ENCODE results near the gene NATD1.

Gene NATD1

GRCh38 chr17:21252796-21253645 lies at the start of gene NATD1:
Gene NATD1, minus strand, starts transcription at chr17:21253410. Its CDS starts 146 bp downstream, at chr17:21253264.
- peak; percentile 85 for DNase-seq (ENCODE audit: low read depth)

- no peak for DNase-seq (ENCODE audit: low read depth)
These were observed 48.7 kb upstream of the NATD1 start for GRCh38 chr17:21301593-21302550.

- no peak for DNase-seq (ENCODE audit: low read depth)
These were observed 47.7 kb upstream of the NATD1 start for GRCh38 chr17:21300601-21301571.

GRCh38 chr17:21299981-21300600 lies 46.9 kb upstream of the NATD1 start:
- DNase-seq (ENCODE audit: low read depth) = no peak

- DNase-seq (ENCODE audit: low read depth) = no peak
These were observed 45.8 kb upstream of the NATD1 start for GRCh38 chr17:21298983-21299519.

GRCh38 chr17:21298056-21298982 lies 45.1 kb upstream of the NATD1 start:
- no peak for DNase-seq (ENCODE audit: low read depth)

GRCh38 chr17:21297597-21297996 lies 44.4 kb upstream of the NATD1 start:
- DNase-seq (ENCODE audit: low read depth) = no peak

GRCh38 chr17:21297026-21297520 lies 43.9 kb upstream of the NATD1 start:
- no peak for DNase-seq (ENCODE audit: low read depth)

- DNase-seq (ENCODE audit: low read depth) = no peak
These were observed 43.2 kb upstream of the NATD1 start for GRCh38 chr17:21296097-21297025.

GRCh38 chr17:21295036-21295952 lies 42.1 kb upstream of the NATD1 start:
- DNase-seq (ENCODE audit: low read depth) = no peak

- DNase-seq (ENCODE audit: low read depth) = no peak
These were observed 41.3 kb upstream of the NATD1 start for GRCh38 chr17:21294321-21295035.

- no peak for DNase-seq (ENCODE audit: low read depth)
These were observed 40.6 kb upstream of the NATD1 start for GRCh38 chr17:21293831-21294210.

GRCh38 chr17:21292867-21293830 lies 39.9 kb upstream of the NATD1 start:
- DNase-seq (ENCODE audit: low read depth) = no peak

- no peak for DNase-seq (ENCODE audit: low read depth)
These were observed 38.7 kb upstream of the NATD1 start for GRCh38 chr17:21291862-21292261.

GRCh38 chr17:21291357-21291756 lies 38.1 kb upstream of the NATD1 start:
- DNase-seq (ENCODE audit: low read depth) = no peak

All from EH (cell line).